Muscle of leg (tissue), 11 donors: ENCODE results near the gene CA10. TPM values are rescaled to one million over a fixed set of nuclear protein-coding genes. Genes with fewer than 3 reads are reported as not detected.

ENCODE experiments used
- DNase-seq: peaks from one replicate; pipeline ENCODE4 v3.0.0; 2013
- H3K27ac ChIP-seq: one replicate; pipeline ENCODE4 v1.5.1; 2013; ENCODE audit warnings: mild to moderate bottlenecking, low read length, control low read depth
- H3K27me3 ChIP-seq: one replicate; pipeline ENCODE4 v1.6.1; 2013; ENCODE audit warnings: low read length; ENCODE audit not compliant: control insufficient read depth, insufficient read depth
- H3K36me3 ChIP-seq: one replicate; pipeline ENCODE4 v1.6.1; 2013; ENCODE audit warnings: low read length; ENCODE audit not compliant: control insufficient read depth, insufficient read depth
- H3K4me1 ChIP-seq: one replicate; pipeline ENCODE4 v1.6.1; 2013; ENCODE audit warnings: low read length; ENCODE audit not compliant: control insufficient read depth, insufficient read depth
- H3K4me3 ChIP-seq: one replicate; pipeline ENCODE4 v1.5.1; 2013; ENCODE audit warnings: low read length, control low read depth
- H3K9me3 ChIP-seq: replicated peaks from 2 replicates; pipeline ENCODE4 v1.6.1; 2013; ENCODE audit warnings: low read depth, low read length; ENCODE audit not compliant: control insufficient read depth
- WGBS: methylation state at CpG from one replicate; pipeline ENCODE4 v1.1.5; 2013; ENCODE audit warnings: missing lambda C conversion rate; ENCODE audit not compliant: insufficient coverage; 5-methylcytosine and 5-hydroxymethylcytosine counted together
- polyA plus RNA-seq, 8 donors: library from polyadenylated mRNA; unstranded; fragments of 120-200 nt; gene quantifications; one replicate each; pipeline versions ENCODE4 v1.2.1 to v1.2.3, GENCODE V29; 2013; ENCODE audit warnings: inconsistent platforms in 1 of 8, low replicate concordance in 1 of 8; ENCODE audit not compliant: insufficient read length in 8 of 8, insufficient read depth in 1 of 8
- total RNA-seq: library from RNA; stranded (reverse); fragments of 120-200 nt; gene quantifications from one replicate; pipeline ENCODE4 v1.2.4, GENCODE V29; 2013

The CA10 gene
- total and polyA plus RNA-seq, 9 donors = 1.4 to 6.9 (median 3.3) TPM

DNA sequence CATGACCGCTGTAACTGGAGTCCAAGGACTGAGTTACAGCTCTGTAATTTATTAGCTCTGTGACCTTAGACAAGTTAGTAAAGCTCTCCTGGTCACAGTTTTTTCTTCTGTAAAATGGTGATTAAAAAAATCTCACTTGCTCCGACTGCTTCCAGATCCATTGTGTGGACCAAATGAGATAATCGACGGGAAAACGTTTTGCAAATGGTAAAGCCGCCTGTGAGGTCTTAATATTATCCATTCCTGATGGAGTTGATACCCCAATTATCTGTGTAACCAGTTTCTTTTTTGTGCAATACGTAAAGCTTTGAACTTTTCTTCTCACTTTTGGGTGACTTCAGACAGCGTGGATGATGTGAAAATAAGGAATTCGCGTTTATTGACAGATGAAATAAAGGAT, 475.2 kb downstream of the CA10 start:
- no peak overlapping the region for H3K4me3 ChIP-seq
- 89% methylated on average over 7 of the region's 10 CpGs for WGBS
- no peak overlapping the region for H3K27ac ChIP-seq
- DNase-seq = no peak
- no peaks in the 10 kb centered on the region for H3K9me3 ChIP-seq
- no peaks in the 10 kb centered on the region for H3K27me3 ChIP-seq
- no peaks in the 10 kb centered on the region for H3K36me3 ChIP-seq
- H3K4me1 ChIP-seq = peaks cover 3% of the 10 kb centered on the region

- 72% methylated on average over 4 of the region's 5 CpGs for WGBS
- Histone ChIP-seq H3K27me3 (no peaks in the 10 kb centered on the region), H3K9me3 (no peaks in the 10 kb centered on the region), H3K36me3 (no peaks in the 10 kb centered on the region), H3K4me3 (no peak overlapping the region), H3K27ac (no peak overlapping the region), H3K4me1 (peaks cover 3% of the 10 kb centered on the region)
- no peak for DNase-seq
These were observed 476.4 kb downstream of the CA10 start for GRCh38 chr17:51682115-51682514.

- no peak overlapping the region for H3K27ac ChIP-seq
- no peaks in the 10 kb centered on the region for H3K4me1 ChIP-seq
- WGBS = no CpG with 5 or more reads among the region's 1 CpG
- H3K27me3 ChIP-seq = no peaks in the 10 kb centered on the region
- no peak overlapping the region for H3K4me3 ChIP-seq
- no peaks in the 10 kb centered on the region for H3K9me3 ChIP-seq
- H3K36me3 ChIP-seq = no peaks in the 10 kb centered on the region
- DNase-seq = no peak
These were observed 480.6 kb downstream of the CA10 start for GRCh38 chr17:51677875-51678274.

- Histone ChIP-seq H3K9me3 (no peaks in the 10 kb centered on the region), H3K27me3 (no peaks in the 10 kb centered on the region), H3K4me1 (no peaks in the 10 kb centered on the region), H3K4me3 (no peak overlapping the region), H3K27ac (no peak overlapping the region), H3K36me3 (no peaks in the 10 kb centered on the region)
- 67% methylated on average over 2 of the region's 5 CpGs for WGBS
- DNase-seq = no peak
These were observed 481.6 kb downstream of the CA10 start for GRCh38 chr17:51676691-51677487.

- no peaks in the 10 kb centered on the region for H3K9me3 ChIP-seq
- no peaks in the 10 kb centered on the region for H3K27me3 ChIP-seq
- 91% methylated on average over 4 of the region's 12 CpGs for WGBS
- no peak overlapping the region for H3K27ac ChIP-seq
- H3K4me1 ChIP-seq = no peaks in the 10 kb centered on the region
- DNase-seq = no peak
- H3K36me3 ChIP-seq = no peaks in the 10 kb centered on the region
- H3K4me3 ChIP-seq = no peak overlapping the region
These were observed 483.8 kb downstream of the CA10 start for GRCh38 chr17:51674579-51675255.

DNA sequence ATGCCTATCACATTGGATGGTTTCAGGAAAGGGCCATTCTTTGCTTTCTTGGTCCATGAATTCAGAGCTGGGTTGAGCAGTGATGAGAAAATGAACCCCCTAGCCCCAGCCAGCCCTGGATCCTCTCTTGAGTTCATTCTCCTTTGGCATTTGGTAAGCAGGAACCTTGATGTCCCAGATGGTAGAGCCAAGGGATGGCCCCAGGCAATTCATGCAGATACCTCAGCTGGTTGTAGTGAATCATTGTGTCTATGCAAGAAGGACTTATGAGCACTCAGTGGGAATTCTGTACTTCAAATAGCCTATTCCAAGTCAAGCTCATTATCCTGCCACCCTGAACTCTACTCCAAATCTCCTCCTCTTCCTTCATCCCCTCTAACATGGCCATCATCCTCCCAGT, 485.4 kb downstream of the CA10 start:
- Histone ChIP-seq H3K9me3 (no peaks in the 10 kb centered on the region), H3K27ac (no peak overlapping the region), H3K4me1 (peaks cover 2% of the 10 kb centered on the region), H3K27me3 (no peaks in the 10 kb centered on the region), H3K36me3 (no peaks in the 10 kb centered on the region), H3K4me3 (no peak overlapping the region)
- no peak for DNase-seq

GRCh38 chr17:51672065-51672464, 486.4 kb downstream of the CA10 start:
- Histone ChIP-seq H3K9me3 (no peaks in the 10 kb centered on the region), H3K27me3 (no peaks in the 10 kb centered on the region), H3K4me3 (no peak overlapping the region), H3K4me1 (peaks cover 11% of the 10 kb centered on the region), H3K27ac (no peak overlapping the region), H3K36me3 (no peaks in the 10 kb centered on the region)
- 63% methylated on average over 3 of the region's 4 CpGs for WGBS
- no peak for DNase-seq

- no peak overlapping the region for H3K4me3 ChIP-seq
- no peaks in the 10 kb centered on the region for H3K27me3 ChIP-seq
- H3K9me3 ChIP-seq = no peaks in the 10 kb centered on the region
- H3K4me1 ChIP-seq = peaks cover 13% of the 10 kb centered on the region
- DNase-seq = no peak
- 67% methylated on average over 3 of the region's 3 CpGs for WGBS
- no peaks in the 10 kb centered on the region for H3K36me3 ChIP-seq
- no peak overlapping the region for H3K27ac ChIP-seq
These were observed 487.6 kb downstream of the CA10 start for GRCh38 chr17:51670899-51671298.

GRCh38 chr17:51668963-51669246, 489.6 kb downstream of the CA10 start:
- no peak for DNase-seq
- WGBS = 93% methylated on average over 11 of the region's 11 CpGs
- Histone ChIP-seq H3K4me1 (peaks cover 13% of the 10 kb centered on the region), H3K9me3 (no peaks in the 10 kb centered on the region), H3K36me3 (no peaks in the 10 kb centered on the region), H3K4me3 (no peak overlapping the region), H3K27me3 (no peaks in the 10 kb centered on the region), H3K27ac (no peak overlapping the region)

GRCh38 chr17:51668155-51668962, 490.2 kb downstream of the CA10 start:
- Histone ChIP-seq H3K27ac (no peak overlapping the region), H3K4me3 (no peak overlapping the region), H3K27me3 (no peaks in the 10 kb centered on the region), H3K36me3 (no peaks in the 10 kb centered on the region), H3K9me3 (no peaks in the 10 kb centered on the region), H3K4me1 (peaks cover 13% of the 10 kb centered on the region)
- WGBS = 88% methylated on average over 14 of the region's 21 CpGs
- no peak for DNase-seq
